ENCODE measurements around the gene USP2.

USP2 gene

GRCh38 chr11:119370486-119371046 is 10.9 kb downstream of the USP2 start:
- peak overlapping the region in 2 of 11 experiments; percentile 44; a peak in 2 of 22 replicates for H3K9ac ChIP-seq
- no peak overlapping the region for H3K27ac ChIP-seq
- peak overlapping the region in 8 of 11 experiments; percentile 5 to 74 (median 26); a peak in 11 of 22 replicates for H3K4me2 ChIP-seq
- no peak for TF ChIP-seq Cebpa-rat (IDR thresholded peaks at IDR 0.05)
- H4K20me1 ChIP-seq, result no peaks in the 10 kb centered on the region
- no peaks in the 10 kb centered on the region for H3K36me3 ChIP-seq
- H3K27me3 ChIP-seq, result no peaks in the 10 kb centered on the region
- peaks cover 20 to 80% (median 65%) of the 10 kb centered on the region in 10 experiments for H3K4me1 ChIP-seq
- H3K4me3 ChIP-seq, result no peak overlapping the region
- no peaks in the 10 kb centered on the region for H3K9me3 ChIP-seq (replicated peaks in 1 of 11)

- Histone ChIP-seq H4K20me1 (no peaks in the 10 kb centered on the region), H3K4me2 (peak overlapping the region in 10 of 11 experiments; percentile 37 to 74 (median 61); a peak in 20 of 22 replicates), H3K9me3 (replicated peaks in 1 of 11) (no peaks in the 10 kb centered on the region), H3K27me3 (peaks cover 2 to 12% (median 6%) of the 10 kb centered on the region in 11 experiments; a peak in 20 of 22 replicates), H3K36me3 (no peaks in the 10 kb centered on the region), H3K27ac (peak overlapping the region in 1 of 11 experiments; percentile 31; a peak in 1 of 22 replicates), H3K4me1 (peaks cover 32 to 89% (median 76%) of the 10 kb centered on the region in 10 experiments), H3K9ac (peak overlapping the region in 2 of 11 experiments; percentile 13 to 32; a peak in 2 of 22 replicates), H3K4me3 (no peak overlapping the region)
- TF ChIP-seq Cebpa-rat (IDR thresholded peaks at IDR 0.05), result no peak
Measured at GRCh38 chr11:119369132-119369925, 12.2 kb downstream of the USP2 start.

- H3K4me1 ChIP-seq, result peaks cover 37 to 85% (median 74%) of the 10 kb centered on the region in 10 experiments
- peaks cover 7 to 21% (median 14%) of the 10 kb centered on the region in 11 experiments; a peak in 21 of 22 replicates for H3K27me3 ChIP-seq
- H3K4me2 ChIP-seq, result peak overlapping the region; percentile 37 to 74 (median 62)
- no peaks in the 10 kb centered on the region for H3K36me3 ChIP-seq
- peak overlapping the region in 1 of 11 experiments; percentile 31; a peak in 1 of 22 replicates for H3K27ac ChIP-seq
- H3K4me3 ChIP-seq, result no peak overlapping the region
- H3K9me3 ChIP-seq (replicated peaks in 1 of 11), result no peaks in the 10 kb centered on the region
- H3K9ac ChIP-seq, result peak overlapping the region in 3 of 11 experiments; percentile 13 to 16 (median 15); a peak in 2 of 22 replicates
- no peak for TF ChIP-seq Cebpa-rat (IDR thresholded peaks at IDR 0.05)
- peaks cover 0 to 2% (median 0%) of the 10 kb centered on the region in 11 experiments; a peak in 2 of 22 replicates for H4K20me1 ChIP-seq
Measured at GRCh38 chr11:119368121-119369034, 13.1 kb downstream of the USP2 start.

GRCh38 chr11:119367661-119368120 is 13.8 kb downstream of the USP2 start:
- H3K27me3 ChIP-seq, result peaks cover 13 to 28% (median 21%) of the 10 kb centered on the region in 11 experiments; a peak in 21 of 22 replicates
- H3K27ac ChIP-seq, result peak overlapping the region in 1 of 11 experiments; percentile 31; a peak in 1 of 22 replicates
- H3K9ac ChIP-seq, result 0 out of 22 replicates have a peak overlapping the region, but pooled peaks of 2 of the 11 experiments have one; percentile 16 to 24
- peaks cover 0 to 9% (median 0%) of the 10 kb centered on the region in 11 experiments; a peak in 3 of 22 replicates for H4K20me1 ChIP-seq
- TF ChIP-seq Cebpa-rat (IDR thresholded peaks at IDR 0.05), result no peak
- peak overlapping the region; percentile 37 to 74 (median 62) for H3K4me2 ChIP-seq
- H3K36me3 ChIP-seq, result no peaks in the 10 kb centered on the region
- peaks cover 44 to 89% (median 77%) of the 10 kb centered on the region in 10 experiments for H3K4me1 ChIP-seq
- H3K9me3 ChIP-seq (replicated peaks in 1 of 11), result no peaks in the 10 kb centered on the region
- no peak overlapping the region for H3K4me3 ChIP-seq

- Histone ChIP-seq H3K4me3 (no peak overlapping the region), H3K27me3 (peaks cover 13 to 29% (median 24%) of the 10 kb centered on the region in 11 experiments; a peak in 21 of 22 replicates), H3K4me1 (peaks cover 52 to 93% (median 80%) of the 10 kb centered on the region in 10 experiments), H3K27ac (no peak overlapping the region), H3K9ac (0 out of 22 replicates have a peak overlapping the region, but pooled peaks of 1 of the 11 experiments have one; percentile 24), H3K36me3 (no peaks in the 10 kb centered on the region), H4K20me1 (peaks cover 0 to 11% (median 0%) of the 10 kb centered on the region in 11 experiments; a peak in 3 of 22 replicates), H3K4me2 (peak overlapping the region; percentile 37 to 74 (median 62); a peak in 20 of 22 replicates), H3K9me3 (replicated peaks in 1 of 11) (no peaks in the 10 kb centered on the region)
- no peak for TF ChIP-seq Cebpa-rat (IDR thresholded peaks at IDR 0.05)
Measured at GRCh38 chr11:119366690-119367620, 14.5 kb downstream of the USP2 start.

GRCh38 chr11:119365071-119365591 is 16.4 kb downstream of the USP2 start:
- no peaks in the 10 kb centered on the region for H3K36me3 ChIP-seq
- H3K9me3 ChIP-seq (replicated peaks in 1 of 11), result no peaks in the 10 kb centered on the region
- peaks cover 13 to 29% (median 24%) of the 10 kb centered on the region in 11 experiments; a peak in 21 of 22 replicates for H3K27me3 ChIP-seq
- H3K4me2 ChIP-seq, result peak overlapping the region; percentile 67 to 89 (median 81)
- H3K4me3 ChIP-seq, result no peak overlapping the region
- no peak overlapping the region; a peak in 1 of 22 replicates for H3K27ac ChIP-seq
- H4K20me1 ChIP-seq, result peaks cover 0 to 11% (median 0%) of the 10 kb centered on the region in 11 experiments; a peak in 3 of 22 replicates
- H3K9ac ChIP-seq, result peak overlapping the region in 1 of 11 experiments; percentile 8; a peak in 1 of 22 replicates
- H3K4me1 ChIP-seq, result peaks cover 70 to 93% (median 82%) of the 10 kb centered on the region in 10 experiments
- no peak for TF ChIP-seq Cebpa-rat (IDR thresholded peaks at IDR 0.05)
